DMS153 treated with DMSO at 0.1 percent for 48 hours (cell line): Measurements from ENCODE around the gene ARSJ.
"Not testable (repeated sequence)": the region's sequence is repeated elsewhere in the genome, so short reads cannot be mapped to it uniquely, and the experiment has no call there.

Experiments used
- DNase-seq: peaks from one replicate; lab custom pipeline; 2025; ENCODE audit not compliant: unreplicated experiment; lab: John Stamatoyannopoulos, UW

ARSJ gene

DNA sequence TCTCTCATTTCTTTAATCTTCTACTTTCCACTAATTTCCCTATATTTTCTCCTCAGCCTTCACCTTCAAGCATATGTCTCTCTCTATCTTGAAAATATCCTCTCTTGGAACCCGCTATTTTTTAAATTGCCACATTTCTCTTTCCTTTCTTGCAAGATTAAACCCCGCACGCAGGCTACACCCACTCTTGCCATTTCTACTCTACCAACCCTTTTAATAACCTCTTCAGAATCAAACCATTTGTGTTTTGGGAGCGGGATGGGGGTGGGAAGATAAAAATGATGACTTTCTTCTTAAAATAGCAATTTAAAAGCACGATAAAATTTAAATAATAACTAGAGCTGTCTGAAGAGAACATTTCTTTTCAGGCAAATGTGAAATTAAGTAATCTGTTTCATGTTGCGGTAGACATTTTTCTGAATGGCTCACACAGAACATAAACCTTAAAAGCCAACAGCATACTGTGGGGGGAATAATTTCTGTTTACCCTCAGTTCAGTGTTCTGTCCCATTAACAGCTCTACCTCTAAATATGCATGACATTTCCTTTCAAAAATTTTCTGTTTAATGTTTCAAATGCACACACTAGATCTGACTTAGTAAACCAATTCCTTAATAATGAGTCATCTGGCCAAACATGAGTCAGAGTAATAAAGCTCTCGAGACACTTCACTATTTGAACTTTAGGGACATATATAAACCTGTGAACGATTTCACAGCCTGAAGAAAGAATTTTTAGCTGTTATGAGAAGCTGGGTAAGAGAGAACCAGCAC is 20.5 kb downstream of the ARSJ start:
- peak; percentile 82 for DNase-seq

DNA sequence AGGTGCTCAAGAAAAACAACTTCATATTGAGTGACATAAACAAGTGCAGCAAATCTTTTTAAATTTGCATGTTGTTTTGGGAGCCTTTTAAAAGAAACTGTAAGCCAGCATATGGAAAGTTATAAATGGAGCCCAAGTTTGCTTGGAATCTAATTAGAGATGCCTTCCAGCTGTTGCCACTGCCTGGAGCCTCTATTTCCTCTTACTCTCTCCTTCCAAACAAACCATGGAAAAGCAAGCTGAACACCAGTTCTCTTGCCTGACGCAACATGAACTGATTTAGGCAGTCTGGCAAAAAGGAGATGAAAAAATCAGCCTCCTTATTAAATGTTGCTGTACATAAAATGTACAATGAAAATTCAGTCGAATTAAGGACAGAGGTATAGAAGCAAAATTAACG is 21.5 kb downstream of the ARSJ start:
- no peak for DNase-seq

DNA sequence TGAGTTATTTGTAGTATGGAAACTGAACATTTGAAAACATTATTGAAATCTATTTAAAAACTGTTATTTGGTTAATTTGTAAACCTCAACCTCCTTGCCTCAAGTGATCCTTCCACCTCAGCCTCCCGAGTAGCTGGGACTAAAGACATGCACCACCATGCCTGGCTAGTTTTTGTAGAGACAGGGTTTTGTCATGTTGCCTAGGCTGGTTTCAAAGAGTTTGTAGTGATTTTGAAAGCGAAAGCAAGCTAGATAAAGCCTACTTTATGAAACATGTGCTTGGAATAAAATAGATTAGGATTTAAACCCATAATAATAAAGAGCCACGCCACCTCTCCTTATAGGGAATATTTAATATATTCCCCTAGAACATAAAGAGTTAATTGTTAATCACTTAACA is 23.5 kb downstream of the ARSJ start:
- DNase-seq: no peak

DNA sequence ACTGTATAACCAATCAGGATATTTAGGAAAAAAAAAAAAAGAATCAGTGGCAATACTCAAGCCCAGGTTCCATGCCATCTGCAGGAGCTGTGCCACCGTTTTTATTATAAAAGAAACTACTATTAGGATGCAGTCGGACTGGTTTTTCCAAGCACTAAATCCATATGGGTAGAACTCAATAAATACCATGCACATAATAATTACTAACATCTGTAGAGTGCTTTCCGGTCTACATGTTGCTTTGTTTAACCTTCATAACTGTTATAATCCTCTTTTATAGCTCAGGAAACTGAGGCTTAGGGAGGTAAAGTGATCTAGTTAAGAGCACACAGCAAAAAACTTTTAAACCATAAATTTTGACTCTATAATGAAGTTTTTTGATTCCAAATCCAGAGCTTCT is 24.0 kb downstream of the ARSJ start:
- no peak for DNase-seq

DNA sequence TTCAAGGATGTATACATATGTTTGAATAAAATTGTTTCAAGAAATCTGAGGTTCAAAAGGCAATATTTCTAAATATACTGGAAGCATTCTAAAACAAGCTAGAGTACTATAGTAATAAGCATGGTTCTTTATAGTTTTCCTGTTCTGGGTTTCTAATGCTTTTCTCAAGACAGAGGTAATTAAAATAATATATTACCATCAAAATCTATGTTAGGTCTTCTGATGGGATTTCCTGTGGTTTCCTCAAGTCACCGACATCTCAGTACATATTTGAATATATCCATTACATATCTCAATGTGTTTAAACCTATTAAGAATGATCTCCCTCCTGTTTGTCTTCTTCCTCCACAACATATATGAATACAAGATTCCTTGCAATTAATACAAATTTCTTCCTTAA is 25.6 kb downstream of the ARSJ start:
- no peak for DNase-seq

DNA sequence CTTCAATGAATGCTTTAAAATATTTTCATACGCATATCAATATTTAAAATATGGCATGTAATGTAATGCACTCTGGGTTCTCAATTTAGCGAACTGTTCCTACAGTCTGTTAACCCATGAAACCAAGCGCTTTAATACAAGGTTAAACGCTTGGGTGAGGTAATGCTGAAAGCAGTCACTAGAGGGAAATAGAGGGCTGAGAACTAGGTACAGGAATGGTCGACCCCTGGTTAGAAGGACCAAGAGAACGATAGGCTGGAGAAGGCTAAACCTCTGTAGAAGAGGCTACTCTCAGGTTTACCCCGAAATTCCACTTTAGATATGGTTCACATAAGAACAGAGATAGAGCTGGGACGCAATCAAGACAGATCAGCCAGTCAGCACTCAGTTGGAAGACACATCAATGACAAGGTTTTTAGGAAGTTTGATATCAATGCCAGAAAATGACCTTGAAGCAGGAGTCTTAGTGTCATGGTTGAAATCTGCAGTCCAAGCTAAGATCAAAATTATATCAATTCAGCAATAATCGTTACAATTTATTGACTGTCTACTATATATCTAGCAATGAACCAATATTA is 26.9 kb downstream of the ARSJ start:
- no peak for DNase-seq

DNA sequence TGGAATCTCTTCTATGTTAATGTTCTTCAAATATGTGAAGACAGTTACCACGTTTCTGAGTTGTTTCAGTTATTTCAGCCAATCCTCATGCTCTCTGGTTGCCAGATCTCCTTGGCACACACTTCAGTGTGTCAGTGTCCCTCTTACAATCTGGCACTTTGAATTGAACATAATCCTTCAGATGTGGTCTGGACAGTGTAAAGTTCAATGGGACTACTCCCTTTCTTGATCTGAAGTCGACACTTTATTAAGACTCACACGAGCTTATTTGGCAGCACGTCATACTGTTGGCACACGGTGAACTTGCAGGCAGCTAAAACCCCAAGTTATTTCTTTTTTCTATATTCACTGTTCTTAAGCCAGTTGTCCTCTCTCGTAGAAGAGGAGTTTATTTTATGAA is 28.2 kb downstream of the ARSJ start:
- no peak for DNase-seq

DNA sequence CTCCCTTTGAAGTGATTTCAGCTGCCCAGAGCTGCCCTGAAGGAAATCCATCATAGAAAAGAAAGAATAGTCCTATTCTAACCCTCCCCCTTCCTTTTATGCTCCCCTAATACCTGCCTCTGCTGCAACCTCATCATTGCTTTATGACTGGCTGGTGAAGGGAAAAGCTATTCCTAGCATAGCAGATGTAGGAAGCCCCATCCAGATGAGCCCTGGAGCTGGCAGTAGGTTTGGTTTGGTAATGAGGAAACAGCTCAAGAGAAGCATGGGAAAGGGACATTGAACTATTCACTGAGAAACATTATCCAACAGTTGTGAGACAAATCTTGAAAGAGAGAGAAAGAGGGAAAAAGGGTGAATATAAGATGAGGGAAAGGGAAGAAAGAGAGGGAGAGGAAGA is 29.2 kb downstream of the ARSJ start:
- no peak for DNase-seq

DNA sequence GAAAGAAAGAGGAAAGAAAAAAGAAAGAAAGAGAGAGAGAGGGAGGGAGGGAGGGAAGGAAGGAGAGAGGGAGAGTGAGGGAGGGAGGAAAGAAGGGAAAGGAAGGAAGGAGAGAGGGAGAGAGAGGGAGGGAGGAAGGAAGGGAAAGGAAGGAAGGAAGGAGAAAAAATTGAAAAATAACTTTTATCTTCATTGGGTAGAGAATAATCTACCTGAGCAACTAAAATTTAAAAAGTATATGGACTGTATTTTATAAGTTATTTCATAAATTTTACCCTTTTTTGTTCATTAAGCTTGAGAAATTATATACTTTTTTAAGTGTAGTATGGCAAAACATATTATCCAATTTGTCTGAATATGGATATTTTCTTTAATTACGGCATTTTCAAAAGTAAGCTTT is 32.0 kb downstream of the ARSJ start:
- no peak for DNase-seq

DNA sequence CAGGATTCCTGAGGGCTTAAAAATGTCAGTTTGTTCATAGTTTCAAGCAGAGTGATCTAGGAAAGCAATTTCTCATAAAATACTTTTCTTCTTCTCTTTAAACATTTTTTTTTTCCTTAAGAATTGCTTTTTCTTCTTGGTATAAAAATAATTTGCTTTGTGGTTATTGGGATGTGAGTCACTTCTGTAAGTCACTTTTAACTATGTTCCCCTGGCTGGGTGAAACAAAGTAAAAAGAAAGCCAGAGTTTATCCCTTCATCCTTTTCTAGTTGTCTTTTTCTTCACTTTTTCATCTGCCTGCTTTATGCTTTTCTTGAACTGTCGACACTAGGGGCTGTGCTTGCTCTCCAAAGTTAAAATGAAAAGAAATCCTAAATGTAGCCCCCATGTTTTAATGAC is 33.5 kb downstream of the ARSJ start:
- no peak for DNase-seq

DNA sequence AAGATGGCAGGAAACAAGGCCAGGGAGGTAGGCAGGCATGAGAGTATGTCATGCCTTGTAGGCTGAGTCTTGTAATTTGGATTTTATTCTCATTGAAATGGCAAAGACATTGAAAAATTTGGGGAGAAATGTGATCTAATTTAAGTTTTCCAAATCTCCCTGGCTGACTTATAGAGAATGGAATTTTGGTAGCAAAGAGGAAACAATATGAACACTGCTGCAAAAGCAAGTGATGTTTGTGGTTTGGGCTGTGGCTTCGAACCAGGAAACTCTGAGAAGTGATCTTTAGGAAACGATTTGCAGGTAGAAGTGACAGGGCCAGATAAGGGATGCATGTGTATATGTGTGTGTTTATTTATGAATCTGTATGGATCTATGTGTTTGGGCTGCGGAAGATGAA is 35.6 kb downstream of the ARSJ start:
- DNase-seq: no peak

DNA sequence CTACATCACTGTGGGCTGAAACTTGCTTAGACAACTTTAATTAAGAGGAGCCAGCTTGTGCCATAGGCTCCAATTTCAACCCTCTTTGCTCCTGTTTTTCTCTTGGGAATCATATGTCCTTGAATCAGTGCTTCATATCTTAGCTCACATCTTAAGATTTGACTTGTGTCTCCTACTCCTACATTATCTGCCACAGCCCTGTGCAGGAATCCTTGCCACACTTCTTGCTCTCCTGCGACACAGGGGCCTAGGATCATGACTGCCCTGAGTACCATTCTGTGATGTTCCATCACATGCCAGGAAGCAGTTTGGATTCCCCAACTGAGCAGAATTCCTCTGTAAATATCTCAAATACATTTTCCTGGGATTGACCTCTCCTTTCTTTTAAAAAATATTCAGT is 36.4 kb downstream of the ARSJ start:
- no peak for DNase-seq

DNA sequence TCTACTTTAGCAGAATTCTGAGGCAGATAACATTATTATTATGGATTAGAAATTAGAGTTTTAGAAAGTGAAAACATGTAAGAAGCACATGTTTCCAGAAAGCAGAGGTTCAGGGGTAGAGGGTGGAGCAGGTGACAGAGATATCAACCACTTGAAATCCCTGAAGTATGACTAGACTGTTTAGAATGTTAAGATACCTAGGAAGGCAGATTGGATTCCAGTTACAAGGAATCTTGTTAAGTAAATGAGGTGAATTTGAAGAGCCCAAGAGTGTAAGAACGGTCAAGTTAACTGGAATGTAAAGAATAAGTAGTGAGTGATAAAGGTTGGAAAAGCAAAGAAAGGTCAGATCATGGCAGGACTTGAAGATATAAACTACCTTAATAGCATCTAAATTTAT is 37.6 kb downstream of the ARSJ start:
- DNase-seq: no peak

DNA sequence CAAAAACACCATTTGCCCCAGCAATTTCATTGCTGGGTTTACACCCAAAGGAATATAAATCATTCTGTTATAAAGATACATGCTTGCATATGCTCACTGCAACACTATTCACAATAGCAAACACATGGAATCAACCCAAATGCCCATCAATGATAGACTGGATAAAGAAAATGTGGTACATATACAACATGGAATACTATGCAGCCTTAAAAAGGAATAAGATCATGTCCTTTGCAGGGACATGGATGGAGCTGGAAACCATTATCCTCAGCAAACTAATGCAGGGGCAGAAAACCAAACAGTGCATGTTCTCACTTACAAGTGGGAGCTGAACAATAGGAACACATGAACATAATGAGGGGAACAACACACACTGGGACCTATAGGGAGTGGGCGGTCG is 39.3 kb downstream of the ARSJ start:
- DNase-seq: not testable (repeated sequence)

DNA sequence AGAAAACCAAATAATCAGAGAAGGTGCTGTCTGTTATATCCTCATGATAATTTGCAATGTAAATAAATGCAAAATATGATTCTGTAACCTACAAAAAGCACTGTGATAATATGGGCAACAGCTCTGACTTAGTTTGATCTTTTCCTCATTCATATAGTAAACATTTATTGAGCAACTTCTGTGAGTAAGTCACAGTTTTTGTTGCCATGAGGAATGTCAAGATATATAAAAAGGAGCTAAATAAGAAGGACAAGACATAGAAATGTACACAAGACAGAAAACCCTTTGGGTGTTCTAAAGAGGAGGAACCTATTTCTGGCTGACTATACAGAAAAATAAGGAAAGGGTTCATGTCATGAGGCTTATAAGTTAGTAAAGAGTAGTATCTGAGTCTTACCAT is 44.3 kb downstream of the ARSJ start:
- DNase-seq: no peak

DNA sequence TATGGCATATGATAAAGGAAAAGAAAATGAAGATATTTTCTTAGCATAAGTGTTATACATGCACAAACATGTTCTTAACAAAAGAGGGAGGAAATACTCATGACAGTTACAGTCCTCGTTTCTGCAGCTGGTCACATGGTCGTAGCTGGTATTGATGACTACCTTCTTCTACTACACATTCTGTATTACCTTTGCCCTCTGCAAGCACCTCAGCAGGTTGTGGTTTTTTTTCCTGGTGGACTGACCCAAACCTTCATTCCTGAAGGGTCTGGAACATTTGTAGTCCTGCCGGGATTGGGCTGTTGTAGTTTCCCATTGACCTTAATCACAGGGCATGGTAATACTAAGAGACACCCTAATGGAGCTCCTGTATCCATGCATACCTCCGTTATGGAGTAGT is 54.7 kb downstream of the ARSJ start:
- DNase-seq: not testable (repeated sequence)

DNA sequence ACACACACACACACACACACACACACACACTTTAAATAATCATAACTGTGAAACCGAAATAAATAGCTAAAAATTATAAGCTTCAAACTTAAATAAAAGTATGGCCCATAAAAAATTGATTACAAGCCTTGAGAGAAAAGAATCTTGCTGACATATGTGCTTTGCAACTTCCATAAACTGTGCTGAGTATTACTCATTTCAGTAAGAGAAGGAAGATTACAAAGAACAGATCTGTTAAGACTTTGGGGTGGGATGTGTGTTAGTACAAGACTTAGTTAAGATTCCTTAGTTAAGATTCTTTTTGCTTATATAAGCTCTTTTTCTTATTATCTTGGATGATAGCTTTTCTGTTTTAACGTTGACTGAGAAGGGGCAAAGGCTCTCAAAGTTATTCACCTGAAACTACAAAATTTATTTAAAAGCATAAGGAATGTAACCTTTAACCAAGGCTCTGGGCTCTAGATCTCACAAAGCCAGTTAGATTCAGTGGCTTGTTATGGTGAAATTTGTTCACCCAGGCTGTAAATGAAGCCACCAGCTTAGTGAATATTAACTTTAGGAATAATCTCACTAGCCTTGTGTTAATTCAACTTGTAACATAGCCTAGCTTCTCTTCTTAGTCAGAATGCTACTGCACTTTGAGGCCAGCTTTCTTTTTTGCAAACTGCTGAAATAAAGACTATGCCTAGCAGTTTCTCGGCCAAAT is 58.2 kb downstream of the ARSJ start:
- no peak for DNase-seq

DNA sequence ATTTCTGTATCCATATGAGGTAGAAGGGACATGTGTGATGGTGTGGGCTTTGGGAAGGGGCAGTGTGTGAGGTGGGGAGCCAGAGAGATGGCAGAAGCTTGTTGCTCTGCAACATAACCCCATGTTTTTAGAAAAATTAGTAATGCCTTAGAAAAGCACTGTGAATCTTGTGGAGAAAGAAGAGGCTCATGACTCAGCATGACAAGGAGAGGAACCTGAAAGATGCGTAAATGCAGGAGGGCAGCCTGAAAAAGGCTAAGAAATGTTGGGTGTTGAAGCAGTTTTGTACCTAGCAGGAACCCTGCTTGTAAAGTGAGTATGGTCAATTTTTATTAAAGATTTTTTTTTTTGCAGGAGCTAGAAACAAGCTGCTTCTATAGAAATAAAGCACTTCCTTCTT is 59.8 kb downstream of the ARSJ start:
- no peak for DNase-seq

DNA sequence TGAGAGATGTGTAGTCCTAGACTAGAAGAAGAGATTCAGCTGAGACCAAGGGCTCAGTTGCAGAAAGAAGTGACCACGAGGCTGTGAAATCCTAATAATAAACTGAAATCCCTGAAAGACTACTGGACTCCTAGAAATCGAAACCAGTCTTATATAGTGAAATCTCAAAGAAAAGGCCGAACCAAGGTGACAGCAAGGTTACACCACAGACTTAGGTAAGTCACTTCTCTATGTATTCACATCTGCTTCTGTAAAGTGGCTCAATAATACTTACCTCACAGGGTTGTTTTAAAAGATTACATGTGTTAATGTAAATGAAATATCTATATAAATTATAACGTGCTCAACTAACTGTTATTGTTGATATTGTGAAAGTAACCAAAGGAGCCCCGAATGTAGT is 60.3 kb downstream of the ARSJ start:
- DNase-seq: no peak

DNA sequence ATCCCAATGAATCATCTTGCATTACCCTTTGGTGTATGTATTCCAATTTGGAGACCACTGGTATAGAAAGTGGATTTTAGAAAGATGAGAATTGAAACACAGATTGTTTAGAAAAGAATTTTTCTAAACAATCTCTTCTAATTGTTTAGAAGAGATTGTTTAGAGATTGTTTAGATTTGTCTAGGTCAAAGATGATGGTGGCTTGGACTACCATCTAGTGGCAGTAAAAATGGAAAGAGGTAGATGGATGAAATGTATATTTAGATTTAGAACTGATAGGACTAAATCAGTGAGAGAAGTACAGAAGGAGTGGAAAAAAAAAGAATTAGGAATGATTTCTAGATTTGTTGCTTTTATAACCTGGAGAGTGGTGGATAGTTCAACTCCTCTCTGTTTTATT is 70.6 kb downstream of the ARSJ start:
- no peak for DNase-seq

DNA sequence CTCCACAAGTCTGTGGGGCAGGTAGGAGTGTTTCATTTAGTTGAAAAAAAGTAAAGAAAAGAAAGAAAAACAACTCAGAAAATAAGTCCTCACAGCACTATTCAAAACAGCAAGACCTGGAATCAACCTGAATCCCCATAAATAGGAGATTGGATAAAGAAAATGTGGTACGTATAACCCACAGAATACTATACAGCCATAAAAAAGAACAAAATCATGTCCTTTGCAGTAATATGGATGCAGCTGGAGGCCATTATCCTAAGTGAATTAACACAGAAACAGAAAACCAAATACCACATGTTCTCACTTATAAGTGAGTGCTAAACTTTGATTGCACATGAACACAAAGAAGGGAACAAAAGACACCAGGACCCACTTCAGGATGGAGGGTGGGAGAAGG is 71.9 kb downstream of the ARSJ start:
- no peak for DNase-seq

DNA sequence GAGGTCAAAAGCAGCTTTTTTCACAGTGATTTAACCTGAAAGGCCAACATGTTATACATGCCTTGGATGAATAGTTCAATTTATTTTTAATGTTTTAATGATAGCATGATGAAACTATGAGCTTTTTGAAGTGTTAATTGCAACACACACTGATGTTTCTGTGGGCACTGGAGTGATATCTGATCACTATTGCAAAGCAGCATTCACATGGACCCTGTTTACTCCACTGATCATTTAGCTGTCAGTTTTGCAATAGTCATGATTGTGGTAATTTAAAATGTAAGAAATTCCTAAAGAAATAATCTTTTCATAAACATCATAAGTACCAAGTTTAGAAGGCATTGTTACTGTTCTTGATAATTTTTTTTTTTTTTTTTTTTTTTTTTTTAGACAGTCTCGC is 74.1 kb downstream of the ARSJ start:
- DNase-seq: no peak

DNA sequence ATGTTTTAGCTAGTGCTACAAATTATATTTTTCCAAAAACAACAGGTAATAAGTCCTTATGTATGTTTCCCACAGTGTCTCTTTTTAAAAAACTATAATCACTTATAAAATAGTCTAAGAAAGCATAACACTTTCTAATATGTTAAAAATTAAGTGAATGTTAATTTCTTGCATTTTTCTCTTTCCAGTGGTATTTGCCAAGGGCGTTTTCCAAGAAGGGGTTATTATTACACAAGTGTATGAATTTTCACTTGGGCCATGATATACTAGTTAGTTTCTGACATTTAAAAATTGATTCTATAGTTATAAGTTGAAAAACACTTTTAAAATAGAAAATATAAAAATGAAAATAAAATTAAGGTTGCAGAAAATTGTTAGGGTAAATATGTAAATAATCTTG is 74.6 kb downstream of the ARSJ start:
- no peak for DNase-seq
